ENCODE measurements around the gene BCOR.

The BCOR gene

GRCh38 chrX:40085714-40086113, 12.0 kb downstream of the BCOR start:
- Mint-ChIP-seq H3K27ac (no peak overlapping the region), H3K4me1 (ENCODE audit: low read depth) (peaks cover 62% of the 10 kb centered on the region), H3K4me3 (no peak overlapping the region), H3K36me3 (no peaks in the 10 kb centered on the region), H3K9me3 (ENCODE audit: low read depth) (no peaks in the 10 kb centered on the region), H3K27me3 (no peaks in the 10 kb centered on the region)

GRCh38 chrX:40085102-40085551, 12.6 kb downstream of the BCOR start:
- no peaks in the 10 kb centered on the region for H3K36me3 Mint-ChIP-seq
- H3K27me3 Mint-ChIP-seq, result no peaks in the 10 kb centered on the region
- H3K27ac Mint-ChIP-seq, result no peak overlapping the region
- H3K4me1 Mint-ChIP-seq (ENCODE audit: low read depth), result peaks cover 64% of the 10 kb centered on the region
- H3K4me3 Mint-ChIP-seq, result peak overlapping the region; percentile 36
- no peaks in the 10 kb centered on the region for H3K9me3 Mint-ChIP-seq (ENCODE audit: low read depth)

GRCh38 chrX:40084471-40085101, 13.2 kb downstream of the BCOR start:
- Mint-ChIP-seq H3K27me3 (no peaks in the 10 kb centered on the region), H3K27ac (peak overlapping the region; percentile 54), H3K4me1 (ENCODE audit: low read depth) (peaks cover 66% of the 10 kb centered on the region), H3K36me3 (no peaks in the 10 kb centered on the region), H3K9me3 (ENCODE audit: low read depth) (no peaks in the 10 kb centered on the region), H3K4me3 (peak overlapping the region; percentile 76)

- Mint-ChIP-seq H3K27ac (peak overlapping the region; percentile 54), H3K4me1 (ENCODE audit: low read depth) (peaks cover 65% of the 10 kb centered on the region), H3K27me3 (no peaks in the 10 kb centered on the region), H3K9me3 (ENCODE audit: low read depth) (no peaks in the 10 kb centered on the region), H3K36me3 (no peaks in the 10 kb centered on the region), H3K4me3 (peak overlapping the region; percentile 76)
Observed at GRCh38 chrX:40083979-40084359, 13.8 kb downstream of the BCOR start.

GRCh38 chrX:40083120-40083978, 14.4 kb downstream of the BCOR start:
- Mint-ChIP-seq H3K27me3 (no peaks in the 10 kb centered on the region), H3K4me3 (peak overlapping the region; percentile 76), H3K9me3 (ENCODE audit: low read depth) (no peaks in the 10 kb centered on the region), H3K4me1 (ENCODE audit: low read depth) (peaks cover 60% of the 10 kb centered on the region), H3K36me3 (no peaks in the 10 kb centered on the region), H3K27ac (no peak overlapping the region)

GRCh38 chrX:40082447-40083119, 15.2 kb downstream of the BCOR start:
- Mint-ChIP-seq H3K9me3 (ENCODE audit: low read depth) (no peaks in the 10 kb centered on the region), H3K4me1 (ENCODE audit: low read depth) (peaks cover 56% of the 10 kb centered on the region)

GRCh38 chrX:40081679-40082068, 16.1 kb downstream of the BCOR start:
- Mint-ChIP-seq H3K27me3 (no peaks in the 10 kb centered on the region), H3K9me3 (ENCODE audit: low read depth) (no peaks in the 10 kb centered on the region), H3K36me3 (no peaks in the 10 kb centered on the region), H3K4me3 (no peak overlapping the region), H3K27ac (no peak overlapping the region), H3K4me1 (ENCODE audit: low read depth) (peaks cover 51% of the 10 kb centered on the region)

More at GRCh38 chrX:40082447-40083119, 15.2 kb downstream of the BCOR start:
- no peaks in the 10 kb centered on the region for H3K36me3 Mint-ChIP-seq
- peak overlapping the region; percentile 34 for H3K27ac Mint-ChIP-seq
- H3K4me3 Mint-ChIP-seq, result peak overlapping the region; percentile 76
- H3K27me3 Mint-ChIP-seq, result no peaks in the 10 kb centered on the region

GRCh38 chrX:40080894-40081678, 16.7 kb downstream of the BCOR start:
- Mint-ChIP-seq H3K4me3 (no peak overlapping the region), H3K4me1 (ENCODE audit: low read depth) (peaks cover 50% of the 10 kb centered on the region), H3K36me3 (no peaks in the 10 kb centered on the region), H3K27me3 (no peaks in the 10 kb centered on the region), H3K27ac (no peak overlapping the region), H3K9me3 (ENCODE audit: low read depth) (no peaks in the 10 kb centered on the region)

- Mint-ChIP-seq H3K27me3 (no peaks in the 10 kb centered on the region), H3K9me3 (ENCODE audit: low read depth) (no peaks in the 10 kb centered on the region), H3K4me1 (ENCODE audit: low read depth) (peaks cover 39% of the 10 kb centered on the region), H3K4me3 (no peak overlapping the region), H3K36me3 (no peaks in the 10 kb centered on the region), H3K27ac (no peak overlapping the region)
Observed at GRCh38 chrX:40079572-40079971, 18.2 kb downstream of the BCOR start.

GRCh38 chrX:40078489-40079227, 19.1 kb downstream of the BCOR start:
- Mint-ChIP-seq H3K36me3 (no peaks in the 10 kb centered on the region), H3K27ac (no peak overlapping the region), H3K4me3 (no peak overlapping the region), H3K27me3 (no peaks in the 10 kb centered on the region), H3K4me1 (ENCODE audit: low read depth) (peaks cover 31% of the 10 kb centered on the region), H3K9me3 (ENCODE audit: low read depth) (no peaks in the 10 kb centered on the region)

- Mint-ChIP-seq H3K4me3 (no peak overlapping the region), H3K36me3 (no peaks in the 10 kb centered on the region), H3K27ac (no peak overlapping the region), H3K4me1 (ENCODE audit: low read depth) (peaks cover 31% of the 10 kb centered on the region), H3K27me3 (no peaks in the 10 kb centered on the region), H3K9me3 (ENCODE audit: low read depth) (no peaks in the 10 kb centered on the region)
Observed at GRCh38 chrX:40077906-40078305, 19.9 kb downstream of the BCOR start.

- no peaks in the 10 kb centered on the region for H3K27me3 Mint-ChIP-seq
- H3K4me3 Mint-ChIP-seq, result no peak overlapping the region
- no peaks in the 10 kb centered on the region for H3K9me3 Mint-ChIP-seq (ENCODE audit: low read depth)
- no peaks in the 10 kb centered on the region for H3K36me3 Mint-ChIP-seq
- H3K27ac Mint-ChIP-seq, result no peak overlapping the region
- H3K4me1 Mint-ChIP-seq (ENCODE audit: low read depth), result peaks cover 26% of the 10 kb centered on the region
Observed at GRCh38 chrX:40076750-40077575, 20.8 kb downstream of the BCOR start.

- Mint-ChIP-seq H3K9me3 (ENCODE audit: low read depth) (no peaks in the 10 kb centered on the region), H3K27ac (no peak overlapping the region)
Observed at GRCh38 chrX:40074959-40075332, 22.8 kb downstream of the BCOR start.

More at GRCh38 chrX:40074959-40075332, 22.8 kb downstream of the BCOR start:
- Mint-ChIP-seq H3K36me3 (peaks cover 2% of the 10 kb centered on the region), H3K27me3 (no peaks in the 10 kb centered on the region), H3K4me3 (no peak overlapping the region), H3K4me1 (ENCODE audit: low read depth) (peaks cover 23% of the 10 kb centered on the region)
